AG20443 (cell line): Measurements from ENCODE around the gene MERTK.

Experiments
- DNase-seq: peaks from one replicate; pipeline ENCODE4 v3.0.0; 2012; ENCODE audit warnings: low spot score, mixed read lengths

The MERTK gene

DNA sequence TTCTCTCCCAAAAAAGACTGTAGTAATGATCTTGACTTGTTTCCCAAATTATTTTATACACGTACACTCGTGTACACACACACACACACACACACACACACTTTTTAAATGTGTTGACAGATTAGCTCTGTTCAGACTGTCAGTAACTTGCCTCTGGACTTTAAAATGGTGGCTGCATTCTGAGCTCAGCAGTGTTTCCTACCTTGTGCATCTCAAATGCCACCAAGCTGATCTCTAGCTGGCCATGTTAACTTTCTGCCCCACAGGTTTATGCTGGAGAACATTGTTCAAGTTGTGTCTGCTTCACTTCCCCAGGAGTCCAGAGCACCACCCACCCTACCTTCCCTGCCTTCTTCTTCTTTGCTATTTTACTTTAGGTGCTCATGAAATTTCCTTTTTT is 83.3 kb downstream of the MERTK start:
- DNase-seq, result no peak

DNA sequence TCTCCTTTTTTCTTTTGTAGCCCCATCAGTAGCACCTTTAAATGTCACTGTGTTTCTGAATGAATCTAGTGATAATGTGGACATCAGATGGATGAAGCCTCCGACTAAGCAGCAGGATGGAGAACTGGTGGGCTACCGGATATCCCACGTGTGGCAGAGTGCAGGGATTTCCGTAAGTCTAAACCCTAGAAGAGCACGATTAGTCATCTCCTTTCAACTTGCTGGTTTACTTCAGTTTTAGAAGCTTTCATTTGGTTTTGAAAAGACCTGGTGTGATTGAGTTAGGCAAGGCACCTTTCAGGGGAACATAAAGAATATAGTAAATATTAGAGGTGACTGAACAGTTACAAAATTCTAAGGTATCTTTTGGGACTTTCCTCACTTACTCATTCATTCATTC is 84.4 kb downstream of the MERTK start:
- DNase-seq, result no peak

DNA sequence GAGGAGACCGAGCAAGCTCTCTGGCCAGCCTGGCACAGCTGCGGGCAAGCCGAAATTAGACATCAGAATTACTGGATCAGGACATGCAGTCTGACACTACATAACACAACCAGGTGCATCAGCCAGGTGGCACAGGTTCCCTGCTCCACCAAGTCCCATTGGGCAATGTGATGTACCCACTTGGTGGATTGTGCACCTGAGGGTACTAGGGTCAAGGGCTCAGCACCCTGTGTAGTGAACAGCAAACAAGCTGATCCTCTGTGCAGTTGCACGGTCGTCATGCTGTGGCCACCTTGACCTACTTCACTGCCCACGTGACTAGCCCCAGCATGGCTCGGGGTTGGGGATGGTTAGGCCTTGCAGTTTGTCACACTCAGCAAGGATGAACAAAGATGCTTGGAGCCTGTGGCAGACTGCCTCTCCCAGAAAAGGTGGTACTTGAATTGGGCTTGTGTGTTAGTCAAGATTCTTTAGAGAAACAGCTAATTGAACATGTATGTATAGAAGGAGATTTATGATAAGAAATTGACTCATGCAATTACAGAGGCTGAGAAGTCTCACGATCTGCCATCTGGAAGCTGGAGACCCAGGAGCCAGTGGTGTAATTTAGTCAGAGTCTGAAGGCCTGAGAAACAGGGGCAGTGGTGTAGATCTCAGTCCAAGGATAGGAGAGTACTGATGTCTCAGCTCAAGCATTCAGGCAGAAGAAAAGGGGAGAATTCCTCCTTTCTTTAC is 85.2 kb downstream of the MERTK start:
- DNase-seq, result no peak

DNA sequence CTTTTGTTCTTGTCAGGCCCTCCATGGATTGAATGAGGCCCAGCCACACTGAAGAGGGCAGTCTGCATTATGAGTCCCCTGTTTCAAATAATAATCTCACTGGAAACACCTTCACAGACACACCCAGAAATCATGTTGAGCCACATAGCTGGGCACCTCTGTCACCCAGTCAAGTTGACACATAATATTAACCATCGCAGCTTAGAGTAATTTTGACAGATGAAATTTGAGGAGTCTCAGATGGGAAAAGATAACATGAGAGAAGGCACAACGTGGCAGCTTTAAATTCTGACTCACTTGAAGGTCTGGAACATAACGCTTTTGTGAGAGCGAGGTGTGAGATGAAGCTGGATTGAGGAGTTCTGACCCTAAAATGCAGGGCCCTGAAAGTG is 85.8 kb downstream of the MERTK start:
- DNase-seq, result no peak

DNA sequence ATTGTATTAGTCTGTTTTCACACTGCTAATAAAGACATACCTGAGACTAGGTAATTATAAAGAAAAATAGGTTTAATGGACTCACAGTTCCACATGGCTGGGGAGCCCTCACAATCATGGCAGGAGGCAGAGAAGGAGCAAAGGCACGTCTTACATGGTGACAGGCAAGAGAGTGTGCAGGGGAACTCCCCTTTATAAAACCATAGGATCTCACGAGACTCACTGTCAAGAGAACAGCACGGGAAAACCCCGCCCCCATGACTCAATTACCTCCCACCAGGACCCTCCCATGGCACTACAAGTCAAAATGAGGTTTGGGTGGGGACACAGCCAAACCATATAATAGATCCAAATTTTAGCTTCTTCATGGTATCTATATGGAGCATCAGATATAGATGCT is 87.1 kb downstream of the MERTK start:
- DNase-seq, result no peak

DNA sequence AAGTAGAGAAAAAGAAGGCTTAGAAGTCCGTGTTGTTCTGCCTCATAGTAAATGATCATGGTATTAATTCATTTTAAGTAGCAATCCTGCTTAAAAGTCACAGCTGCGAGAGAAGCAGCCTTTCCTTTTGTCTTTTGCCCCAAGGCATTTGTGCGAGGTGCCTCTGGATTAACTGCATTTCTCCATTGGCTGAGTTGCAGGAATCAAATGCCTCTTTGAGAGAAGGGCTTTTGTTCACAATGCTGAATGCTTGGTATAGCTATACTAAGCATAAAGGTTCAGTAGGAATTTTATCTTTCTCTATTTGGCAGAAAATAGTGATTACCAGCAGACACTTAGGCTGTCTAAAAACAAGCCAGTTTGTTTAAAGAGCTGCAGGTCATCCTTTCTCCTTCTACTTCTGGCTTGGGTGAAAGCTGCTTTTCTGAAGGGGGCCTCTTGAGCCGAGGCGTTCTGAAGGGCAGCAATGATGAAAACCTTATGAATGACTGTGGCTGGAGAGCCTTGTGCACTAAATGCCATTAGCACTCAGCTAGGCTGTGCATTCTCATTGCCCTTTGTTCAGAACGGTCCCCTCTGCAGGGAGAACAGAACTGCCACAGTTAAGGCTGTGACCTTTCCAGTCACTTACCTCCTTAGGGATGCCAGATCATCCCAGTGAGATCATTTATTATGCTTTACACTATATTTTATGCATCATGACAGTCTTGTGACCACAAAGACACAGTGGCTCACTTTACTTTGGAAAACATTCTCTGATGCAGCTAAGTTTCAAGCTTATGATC is 87.9 kb downstream of the MERTK start:
- no peak for DNase-seq

DNA sequence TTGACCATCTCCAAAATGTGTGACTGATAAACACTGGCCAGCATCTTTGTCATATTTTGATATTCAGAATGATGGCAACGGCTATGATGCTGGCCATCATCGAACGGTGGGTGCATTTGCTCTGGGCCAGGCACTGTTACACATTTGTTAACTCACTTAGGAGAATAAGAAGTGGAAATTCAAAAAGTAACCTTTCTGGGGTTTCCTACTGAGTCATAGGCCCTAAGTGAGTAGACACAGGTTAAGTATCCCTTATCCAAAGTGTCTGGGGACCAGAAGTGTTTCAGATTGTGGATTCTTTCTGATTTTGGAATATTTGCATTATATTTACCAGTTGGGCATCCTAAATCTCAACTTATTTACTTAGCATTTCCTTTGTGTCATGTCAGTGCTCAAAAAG is 92.0 kb downstream of the MERTK start:
- DNase-seq, result no peak

DNA sequence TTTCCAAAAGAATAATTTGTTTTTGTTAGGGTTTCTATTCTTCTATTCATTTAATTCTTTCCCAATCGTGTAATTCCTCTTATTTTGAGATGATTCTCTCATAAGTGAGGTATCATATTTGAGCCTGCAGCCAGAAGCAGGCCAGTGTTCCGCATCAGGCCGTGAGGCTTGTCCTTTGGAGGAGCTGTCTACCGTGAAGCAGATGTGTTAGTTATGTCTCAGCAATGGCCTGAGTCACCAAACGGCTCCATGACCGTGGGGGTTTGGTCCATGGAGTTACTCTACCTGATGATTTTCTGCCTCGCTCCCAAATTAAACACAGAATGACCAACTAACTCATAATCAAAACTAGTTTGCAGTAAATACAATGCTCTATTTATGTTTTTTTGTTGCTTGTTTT is 92.4 kb downstream of the MERTK start:
- DNase-seq, result no peak

DNA sequence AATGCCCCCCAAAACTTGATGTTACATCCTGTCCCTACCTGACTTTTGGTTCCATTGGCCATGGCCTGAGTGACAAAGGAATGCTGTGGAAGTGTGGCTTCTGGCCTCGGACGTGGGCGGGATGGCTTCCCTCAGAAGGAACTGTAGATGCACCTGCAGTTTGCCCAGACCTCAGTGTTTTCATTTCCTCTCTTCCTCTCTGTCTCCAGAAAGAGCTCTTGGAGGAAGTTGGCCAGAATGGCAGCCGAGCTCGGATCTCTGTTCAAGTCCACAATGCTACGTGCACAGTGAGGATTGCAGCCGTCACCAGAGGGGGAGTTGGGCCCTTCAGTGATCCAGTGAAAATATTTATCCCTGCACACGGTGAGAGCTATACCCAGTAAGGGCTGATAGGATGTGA is 95.6 kb downstream of the MERTK start:
- no peak for DNase-seq

DNA sequence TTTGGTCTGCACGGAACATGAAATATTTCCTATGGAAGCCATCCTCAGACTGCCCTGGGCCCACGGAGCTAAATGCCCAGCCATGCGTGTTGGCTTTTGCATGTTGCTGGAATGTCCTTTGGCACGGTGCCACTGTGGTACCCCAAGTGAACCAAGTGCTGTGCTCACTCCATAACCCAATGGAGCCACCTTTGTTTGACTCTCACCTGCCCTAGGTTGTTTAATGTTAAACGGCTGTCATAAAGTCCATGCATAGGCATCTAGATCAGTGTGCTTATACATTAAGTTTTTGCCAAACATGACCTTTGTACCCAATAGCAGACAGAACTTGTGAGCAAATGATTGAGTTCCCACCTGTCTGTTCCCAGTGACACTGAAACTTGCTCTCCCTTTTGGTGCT is 96.7 kb downstream of the MERTK start:
- DNase-seq, result no peak

DNA sequence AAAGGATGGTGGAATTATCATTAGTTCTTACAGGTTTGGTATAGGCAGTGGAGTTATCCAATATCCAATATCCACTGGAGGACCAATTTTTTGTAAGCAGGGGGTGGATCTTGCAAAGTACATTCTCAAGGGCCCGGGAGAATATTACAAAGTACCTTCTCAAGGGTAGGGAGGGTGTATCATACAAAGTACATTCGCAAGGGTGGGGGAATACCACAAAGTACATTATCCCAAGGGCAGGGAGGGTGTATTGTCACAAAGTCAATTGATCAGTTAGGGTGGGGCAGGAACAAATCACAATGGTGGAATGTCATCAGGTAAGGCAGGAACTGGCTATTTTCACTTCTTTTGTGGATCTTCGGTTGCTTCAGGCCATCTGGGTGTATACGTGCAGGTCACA is 101.4 kb downstream of the MERTK start:
- no peak for DNase-seq

DNA sequence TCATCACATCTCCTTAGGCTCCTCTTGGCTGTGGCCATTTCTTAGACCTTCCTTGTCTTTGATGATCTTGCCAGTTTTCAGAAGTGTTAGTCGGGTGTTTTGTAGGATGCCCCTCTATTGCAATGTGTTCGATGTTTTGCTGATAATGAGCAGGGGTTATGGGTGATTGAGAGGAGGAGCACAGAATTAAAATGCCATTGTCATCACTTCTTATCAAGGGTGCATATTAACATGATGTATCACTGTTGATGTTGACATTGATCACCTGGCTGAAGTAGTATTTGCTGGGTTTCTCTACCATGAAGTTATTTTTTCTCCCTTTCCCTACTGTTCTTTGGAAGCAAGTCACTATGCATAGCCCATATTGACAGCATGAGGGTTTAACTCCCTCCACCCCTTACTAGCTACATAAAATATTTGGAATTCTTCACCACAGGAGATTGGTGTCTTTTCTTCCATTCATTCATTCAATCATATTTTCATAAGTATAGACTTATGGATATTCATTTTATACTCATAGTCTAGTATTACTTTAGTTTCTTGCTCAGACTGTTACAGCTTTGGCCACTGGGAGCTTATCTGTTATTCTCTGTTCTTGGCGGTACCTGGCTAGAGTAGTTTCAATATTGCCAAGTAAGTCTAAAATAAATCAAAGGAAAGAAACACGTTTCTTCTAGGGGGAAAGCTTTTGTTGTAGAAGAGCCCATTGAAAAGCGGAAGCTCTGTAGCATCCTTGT is 102.2 kb downstream of the MERTK start:
- DNase-seq, result no peak

DNA sequence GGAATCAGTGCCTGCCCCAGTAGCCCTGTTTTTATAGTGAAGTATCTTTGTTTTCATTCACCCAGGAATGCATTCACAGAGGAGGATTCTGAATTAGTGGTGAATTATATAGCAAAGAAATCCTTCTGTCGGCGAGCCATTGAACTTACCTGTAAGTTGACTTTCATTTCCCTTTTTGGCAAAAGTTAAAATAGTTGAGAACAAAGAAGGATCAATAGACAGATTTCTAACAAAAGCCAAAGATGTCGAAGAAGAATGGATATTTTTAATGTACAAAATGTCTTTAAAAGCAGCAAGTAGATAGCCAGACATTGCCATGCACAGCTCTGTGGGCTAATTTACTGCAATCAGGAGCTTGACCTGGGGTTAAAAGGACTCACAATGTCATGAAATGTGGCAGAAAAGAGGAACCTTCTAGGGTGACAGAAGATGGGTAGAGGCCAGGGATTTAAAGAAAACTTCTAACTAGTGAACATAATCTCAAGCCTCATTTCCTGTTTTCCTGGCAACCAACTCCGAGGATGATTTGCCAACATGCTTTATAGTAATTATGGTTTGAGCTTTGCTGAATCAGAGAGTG is 102.8 kb downstream of the MERTK start:
- DNase-seq, result no peak

DNA sequence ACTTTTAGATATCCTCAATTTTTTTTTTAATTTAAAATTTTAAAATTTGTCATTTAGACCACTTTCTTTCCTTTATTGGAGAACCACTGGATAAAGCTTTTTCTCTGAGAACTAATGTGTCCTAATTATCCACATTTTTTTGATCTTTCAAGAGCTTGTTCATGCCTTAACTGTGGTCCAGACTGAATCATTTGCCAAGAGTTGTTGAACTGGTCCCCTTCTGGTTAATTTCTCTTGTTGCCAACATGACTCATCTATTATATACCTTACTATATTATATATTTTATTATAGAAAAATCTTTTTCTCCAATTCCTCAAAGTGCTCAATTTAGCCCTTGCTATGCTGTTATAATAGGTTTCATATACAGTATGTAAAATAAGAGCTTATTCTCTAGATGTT is 103.5 kb downstream of the MERTK start:
- no peak for DNase-seq

DNA sequence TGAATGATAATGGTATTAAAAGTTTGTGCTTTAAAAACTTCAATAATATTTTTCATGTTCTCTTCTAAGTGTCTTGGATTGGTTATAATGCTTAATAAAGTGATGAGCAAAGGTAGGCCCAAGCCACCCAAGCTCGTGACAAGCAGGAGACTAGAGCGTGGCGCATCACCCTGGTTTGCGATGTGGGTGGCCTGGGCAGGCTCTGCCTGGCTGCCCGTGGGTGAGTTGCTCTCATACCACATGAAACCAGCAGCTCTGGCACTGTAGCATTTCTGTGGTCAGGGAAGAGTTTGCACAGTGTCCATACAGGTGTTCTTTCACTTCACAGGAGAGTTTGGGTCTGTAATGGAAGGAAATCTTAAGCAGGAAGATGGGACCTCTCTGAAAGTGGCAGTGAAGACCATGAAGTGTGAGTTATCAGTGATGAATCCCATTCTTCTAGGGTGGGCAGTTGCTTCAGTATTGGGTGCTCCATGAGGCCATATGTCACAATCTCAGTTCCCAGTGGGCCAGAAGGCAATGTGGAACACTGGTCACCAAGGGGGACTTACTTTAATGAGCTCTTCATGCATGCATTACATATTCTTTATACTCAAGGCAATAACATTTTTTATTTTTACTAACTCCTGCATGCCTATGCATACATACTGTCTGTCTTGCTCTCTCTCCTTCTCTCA is 105.3 kb downstream of the MERTK start:
- no peak for DNase-seq

DNA sequence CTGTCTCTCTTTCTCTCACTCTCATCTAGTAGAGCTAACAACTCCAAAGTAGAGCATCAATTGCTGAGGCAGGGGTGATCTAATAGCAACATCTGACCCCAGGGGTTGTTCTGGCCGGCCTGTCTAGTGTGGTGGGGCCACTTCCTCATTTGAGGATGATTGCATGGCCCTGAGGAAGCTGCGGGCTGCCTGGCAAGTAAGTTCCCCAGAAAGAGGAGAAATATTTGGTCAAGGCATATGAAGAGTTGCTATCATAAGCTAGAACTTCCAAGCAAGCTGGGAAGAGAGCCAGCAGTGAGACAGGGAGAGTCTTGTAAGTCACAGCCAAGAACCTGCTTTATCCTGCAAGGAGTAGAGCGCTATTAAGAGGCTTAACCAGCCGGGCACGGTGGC is 105.8 kb downstream of the MERTK start:
- no peak for DNase-seq

DNA sequence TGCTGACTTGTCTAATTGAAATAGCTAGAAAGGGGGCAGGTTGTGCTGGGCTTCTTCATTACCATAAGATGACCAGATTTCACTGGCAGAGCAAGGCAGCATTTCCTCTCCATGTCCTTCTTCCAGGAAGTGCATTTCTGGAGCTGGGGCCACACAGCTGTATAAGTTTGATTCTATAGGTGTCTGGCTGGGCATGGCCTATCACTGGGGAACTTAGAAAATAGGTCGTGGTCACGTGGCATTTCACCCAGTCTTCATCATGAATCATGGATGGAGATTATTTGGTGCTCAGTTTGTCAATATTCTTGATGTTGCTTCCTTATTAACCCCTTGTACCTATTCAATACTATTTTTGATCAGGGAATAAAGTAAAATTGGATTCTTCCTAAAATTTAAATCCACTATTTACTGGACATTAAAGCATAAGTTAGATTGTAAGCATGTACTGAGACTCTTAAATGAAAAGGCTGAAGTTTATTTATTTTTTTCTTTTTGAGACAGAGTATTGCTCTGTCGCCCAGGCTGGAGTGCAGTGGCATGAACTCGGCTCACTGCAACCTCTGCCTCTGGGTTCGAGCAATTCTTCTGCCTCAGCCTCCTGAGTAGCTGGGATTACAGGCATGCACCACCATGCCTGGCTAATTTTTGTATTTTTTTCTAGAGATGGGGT is 107.1 kb downstream of the MERTK start:
- DNase-seq, result no peak

DNA sequence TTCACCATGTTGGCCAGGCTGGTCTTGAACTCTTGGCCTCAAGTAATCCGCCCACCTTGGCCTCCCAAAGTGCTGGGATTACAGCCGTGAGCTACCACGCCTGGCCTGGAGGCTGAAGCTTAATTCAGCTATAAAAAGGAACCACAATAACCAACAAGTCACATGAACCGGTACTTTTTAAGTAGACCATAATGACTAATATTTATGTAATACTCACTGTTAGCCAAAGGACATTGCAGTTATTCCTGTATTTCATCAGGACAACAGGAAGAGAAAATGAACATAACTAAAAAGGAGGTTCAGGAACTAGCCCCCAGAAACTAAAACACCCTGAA is 107.6 kb downstream of the MERTK start:
- DNase-seq, result peak; percentile 22

DNA sequence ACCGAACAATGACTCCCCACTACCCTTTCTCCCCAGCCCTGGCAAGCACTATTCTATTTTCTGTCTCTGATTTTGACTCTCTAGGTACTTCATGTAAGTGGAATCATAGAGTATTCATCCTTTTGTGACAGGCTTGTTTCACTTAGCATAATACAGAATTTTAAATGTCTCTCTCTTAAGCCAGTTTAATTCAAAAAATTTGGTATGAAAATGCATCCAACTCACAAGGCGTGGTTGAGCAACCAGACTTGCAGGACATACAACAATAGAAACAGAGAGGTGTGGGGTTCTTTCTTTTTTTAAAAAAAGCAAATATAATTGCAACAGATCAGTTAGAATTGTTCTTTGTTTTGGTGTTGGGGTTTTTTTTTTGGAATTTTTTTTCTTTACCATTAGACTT is 109.1 kb downstream of the MERTK start:
- no peak for DNase-seq

DNA sequence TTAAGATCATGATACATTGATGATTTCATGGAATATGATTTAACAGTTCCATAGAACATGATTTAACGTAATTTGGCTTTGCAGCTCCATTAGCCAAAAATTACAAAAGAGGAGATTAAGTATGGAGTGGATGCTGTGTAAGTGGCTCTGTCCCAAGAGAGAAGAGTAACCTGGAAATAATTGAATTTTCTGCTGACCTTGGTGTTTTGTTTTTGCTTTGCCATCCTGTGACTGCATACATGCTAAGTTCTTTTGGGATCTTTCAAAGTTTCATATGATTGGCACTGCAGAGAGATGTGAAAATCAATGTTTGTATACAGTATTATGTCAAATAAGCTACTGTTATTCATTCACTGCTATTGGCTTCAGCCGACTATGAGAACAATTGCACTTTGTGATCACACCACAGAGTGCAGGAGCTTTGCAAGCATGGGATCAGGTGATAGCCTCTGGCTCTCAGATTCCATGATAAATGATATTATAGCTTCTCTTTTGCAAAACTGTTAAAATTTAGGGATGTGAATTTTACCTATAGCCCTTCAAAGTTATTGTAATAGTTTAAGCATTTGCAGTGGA is 110.6 kb downstream of the MERTK start:
- DNase-seq, result no peak

DNA sequence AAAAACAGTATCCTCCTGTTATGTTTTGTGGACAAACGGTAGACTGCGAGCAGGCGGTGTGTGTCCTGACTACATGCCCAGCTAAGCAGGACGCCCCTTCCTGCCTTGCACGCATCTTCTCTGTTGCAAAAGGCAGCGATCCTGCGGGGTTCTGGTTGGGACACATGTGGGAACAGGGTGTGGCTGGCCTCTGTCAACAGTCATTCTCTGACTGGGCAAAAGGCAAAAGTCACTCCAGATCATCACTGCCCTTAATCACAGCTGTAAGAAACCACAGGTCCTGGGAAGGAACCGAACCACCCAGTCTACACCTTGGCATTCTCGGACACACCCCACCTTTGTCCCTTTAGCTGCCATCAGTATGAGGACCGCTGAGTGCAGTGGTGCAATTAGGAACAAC is 112.3 kb downstream of the MERTK start:
- DNase-seq, result no peak
